Lower leg skin (tissue), 4 donors: Measurements from ENCODE around the gene CTDSPL. TPM values are rescaled to one million over a fixed set of nuclear protein-coding genes. Genes with fewer than 3 reads are reported as not detected.

Source experiments
- DNase-seq, 2 donors: peaks; one replicate each; pipeline ENCODE4 v3.0.0-alpha.2; 2019; ENCODE audit warnings: low spot score in 2 of 2
- H3K4me3 ChIP-seq: fragments of 200-600 bp; sonication (generic); 2 replicates; pipeline ENCODE4 v1.5.1; 2017; ENCODE audit warnings: mild to moderate bottlenecking, low read depth; ENCODE audit not compliant: poor library complexity, severe bottlenecking
- POLR2A ChIP-seq, 2 donors: fragments of 450-650 bp; IDR thresholded peaks; one replicate each; pipeline ENCODE4 v1.6.1; 2016 to 2017; ENCODE audit warnings: antibody characterized with exemption in 2 of 2, mild to moderate bottlenecking in 1 of 2, moderate library complexity in 1 of 2
- whole genome bisulfite sequencing, 2 donors: methylation state at CpG; one replicate each; pipeline ENCODE4 v1.1.5; 2018; 5-methylcytosine and 5-hydroxymethylcytosine counted together
- intact Hi-C: fragments of 100-400 bp; cut with DNase I; formaldehyde crosslinking; loops from one replicate; pipeline ENCODE4 v1.15.0; 2023; ENCODE audit warnings: low total_unique reads
- total RNA-seq, 4 donors: library from RNA; depleted of rRNA; stranded (reverse); fragments of >200 nt; gene quantifications; one replicate each; pipeline ENCODE4 v1.1.0, GENCODE V29; 2016
- TF ChIP-seq, protein P1 (sequence below), 3 donors: fragments of 450-650 bp; IDR thresholded peaks; one replicate each; pipeline ENCODE4 v1.5.1; 2016; ENCODE audit warnings: antibody characterized with exemption in 3 of 3, mild to moderate bottlenecking in 3 of 3, moderate library complexity in 2 of 3

The CTDSPL gene
- total RNA-seq, 4 donors from 2014 or later: 59.8 to 97.5 (median 94.6) TPM

DNA sequence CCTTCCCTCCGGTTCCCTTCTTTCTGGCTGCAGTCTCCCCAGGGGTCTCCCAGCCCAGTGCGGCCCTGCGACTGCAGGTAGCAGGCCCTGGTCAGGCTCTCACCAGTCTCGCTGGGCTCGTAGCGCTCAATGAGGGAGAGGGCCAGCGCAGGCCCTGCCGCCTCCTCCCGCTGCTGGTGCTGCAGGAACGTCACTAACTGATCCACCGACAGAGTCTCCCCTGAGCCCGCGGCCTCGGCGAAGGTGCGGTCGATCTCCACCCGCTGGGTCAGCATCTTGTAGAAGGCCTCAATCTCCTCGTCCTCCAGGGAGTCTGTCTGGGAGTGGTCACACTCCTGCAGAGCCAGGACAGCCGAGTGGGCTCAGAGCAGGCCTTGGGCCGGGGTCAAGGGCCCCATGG, 149.4 kb downstream of the CTDSPL start:
- no peak for DNase-seq
- intact Hi-C loops: no loop called here
- no peak overlapping the region for H3K4me3 ChIP-seq
- WGBS, 2 donors: 88 to 91% methylated on average over 17 to 20 of the region's 21 CpGs
- no peak for TF ChIP-seq POLR2A (IDR thresholded peaks at IDR 0.05)
- TF ChIP-seq, protein P1, sequence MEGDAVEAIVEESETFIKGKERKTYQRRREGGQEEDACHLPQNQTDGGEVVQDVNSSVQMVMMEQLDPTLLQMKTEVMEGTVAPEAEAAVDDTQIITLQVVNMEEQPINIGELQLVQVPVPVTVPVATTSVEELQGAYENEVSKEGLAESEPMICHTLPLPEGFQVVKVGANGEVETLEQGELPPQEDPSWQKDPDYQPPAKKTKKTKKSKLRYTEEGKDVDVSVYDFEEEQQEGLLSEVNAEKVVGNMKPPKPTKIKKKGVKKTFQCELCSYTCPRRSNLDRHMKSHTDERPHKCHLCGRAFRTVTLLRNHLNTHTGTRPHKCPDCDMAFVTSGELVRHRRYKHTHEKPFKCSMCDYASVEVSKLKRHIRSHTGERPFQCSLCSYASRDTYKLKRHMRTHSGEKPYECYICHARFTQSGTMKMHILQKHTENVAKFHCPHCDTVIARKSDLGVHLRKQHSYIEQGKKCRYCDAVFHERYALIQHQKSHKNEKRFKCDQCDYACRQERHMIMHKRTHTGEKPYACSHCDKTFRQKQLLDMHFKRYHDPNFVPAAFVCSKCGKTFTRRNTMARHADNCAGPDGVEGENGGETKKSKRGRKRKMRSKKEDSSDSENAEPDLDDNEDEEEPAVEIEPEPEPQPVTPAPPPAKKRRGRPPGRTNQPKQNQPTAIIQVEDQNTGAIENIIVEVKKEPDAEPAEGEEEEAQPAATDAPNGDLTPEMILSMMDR (IDR thresholded peaks at IDR 0.05): no peak

DNA sequence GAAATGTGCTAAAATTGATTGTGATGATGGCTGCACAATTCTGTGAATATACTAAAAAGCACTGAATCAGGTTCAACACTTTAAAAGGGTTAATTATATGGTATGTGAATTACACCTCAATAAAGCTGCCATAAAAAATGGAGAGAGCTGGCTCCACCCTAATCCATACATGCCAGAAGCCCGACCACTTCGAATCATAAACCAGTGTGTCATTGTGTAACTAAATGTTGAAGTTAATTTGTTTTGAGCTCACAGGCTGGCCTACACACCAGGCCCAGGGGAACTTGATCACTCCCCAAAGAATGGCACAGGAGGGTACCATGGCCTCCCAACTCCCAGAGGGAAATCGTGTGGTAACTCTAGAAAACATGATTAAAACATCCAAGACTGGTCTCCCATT, 153.8 kb downstream of the CTDSPL start:
- DNase-seq: no peak
- TF ChIP-seq POLR2A (IDR thresholded peaks at IDR 0.05): no peak
- TF ChIP-seq, protein P1 (IDR thresholded peaks at IDR 0.05): no peak
- WGBS, 2 donors: 53 to 67% methylated on average over 3 of the region's 3 CpGs
- no peak overlapping the region for H3K4me3 ChIP-seq
- intact Hi-C loops: no loop called here

DNA sequence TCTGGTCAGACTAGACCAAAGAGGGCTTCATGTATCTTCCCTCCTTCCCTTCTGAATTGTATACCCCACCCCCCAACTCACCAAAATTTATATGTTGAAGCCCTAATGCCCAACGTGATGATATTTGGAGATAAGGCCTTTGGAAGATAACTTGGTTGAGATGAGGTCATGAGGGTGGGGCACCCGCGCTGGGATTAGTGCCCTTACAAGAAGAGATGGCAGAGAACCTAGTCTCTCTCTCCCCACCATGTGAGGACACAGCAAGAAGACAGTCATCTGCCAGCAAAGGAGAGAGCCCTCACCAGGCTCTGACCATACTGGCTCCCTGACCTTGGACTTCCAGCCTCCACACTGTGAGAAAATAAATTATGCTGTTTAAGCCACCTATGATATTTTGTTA, 154.3 kb downstream of the CTDSPL start:
- DNase-seq: no peak
- 87 to 88% methylated on average over 3 of the region's 3 CpGs for WGBS, 2 donors
- TF ChIP-seq POLR2A (IDR thresholded peaks at IDR 0.05): no peak
- TF ChIP-seq, protein P1 (IDR thresholded peaks at IDR 0.05): no peak
- intact Hi-C loops: no loop called here
- no peak overlapping the region for H3K4me3 ChIP-seq

DNA sequence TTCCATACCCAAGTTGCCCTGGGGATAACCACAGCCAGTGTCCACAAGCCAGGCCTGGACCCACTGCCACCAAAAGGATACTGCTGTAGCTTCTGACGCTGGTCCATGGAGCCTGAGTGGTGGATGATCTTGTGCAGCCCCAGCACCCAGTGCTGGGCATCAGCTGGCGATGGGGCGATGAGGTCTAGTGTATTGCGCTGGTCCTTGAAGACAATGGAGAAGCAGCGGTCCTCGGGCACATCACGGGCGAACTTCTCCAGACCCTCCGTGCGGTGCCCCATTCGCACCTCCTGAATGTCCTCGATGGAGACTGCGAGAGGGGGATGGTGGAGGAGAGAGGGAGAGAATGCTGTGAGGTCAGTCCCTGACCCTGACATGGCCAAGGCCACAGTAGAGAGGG, 154.7 kb downstream of the CTDSPL start:
- H3K4me3 ChIP-seq: no peak overlapping the region
- intact Hi-C loops: no loop called here
- DNase-seq: no peak
- TF ChIP-seq, protein P1 (IDR thresholded peaks at IDR 0.05): no peak
- no peak for TF ChIP-seq POLR2A (IDR thresholded peaks at IDR 0.05)
- WGBS, 2 donors: 96 to 99% methylated on average over 13 of the region's 13 CpGs

DNA sequence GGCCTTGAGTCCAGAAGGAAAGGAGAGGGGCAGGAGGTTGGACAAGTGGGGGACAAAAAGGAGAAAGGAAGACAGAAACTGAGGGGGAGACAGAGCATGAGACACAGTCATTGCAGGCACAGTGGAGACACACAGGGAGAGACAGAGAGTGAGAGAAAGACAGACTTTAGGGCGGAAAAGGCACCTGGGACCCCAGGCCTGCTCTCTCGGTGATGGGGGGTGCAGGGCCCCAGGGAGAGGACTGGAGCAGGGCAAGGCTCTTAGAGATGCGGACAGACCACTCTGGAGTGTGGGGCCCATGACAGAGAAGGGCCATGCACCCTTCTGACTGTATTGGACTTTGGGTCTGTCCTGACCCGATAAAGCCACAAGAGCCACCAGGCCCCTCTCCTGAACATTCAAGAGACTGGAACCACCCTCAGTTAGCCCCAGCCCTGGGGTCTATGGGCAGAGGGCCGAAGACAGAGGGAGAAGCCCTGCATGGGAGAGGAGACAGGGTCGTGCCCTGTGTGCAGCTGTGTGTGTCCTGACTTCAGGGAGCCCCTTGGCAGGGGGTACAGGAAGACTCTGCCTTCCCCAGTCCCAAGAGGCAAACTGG, 155.3 kb downstream of the CTDSPL start:
- WGBS, 2 donors: 66 to 73% methylated on average over 4 to 6 of the region's 6 CpGs
- TF ChIP-seq, protein P1 (IDR thresholded peaks at IDR 0.05): no peak
- TF ChIP-seq POLR2A (IDR thresholded peaks at IDR 0.05): no peak
- intact Hi-C loops: no loop called here
- no peak for DNase-seq
- H3K4me3 ChIP-seq: no peak overlapping the region
